ENCODE data around the gene CLIC6. TPM values are rescaled to one million over a fixed set of nuclear protein-coding genes. Genes with fewer than 3 reads are reported as not detected.

Gene CLIC6
- total RNA-seq, 1 donor from 2014 or later, result 6.2 TPM

GRCh38 chr21:34671462-34671861, 2.7 kb downstream of the CLIC6 start:
- no peak overlapping the region for H3K27ac ChIP-seq
- no peaks in the 10 kb centered on the region for H3K9me3 ChIP-seq
- H3K4me1 ChIP-seq, result peaks cover 2 to 17% of the 10 kb centered on the region in 2 donors
- DNase-seq (ENCODE audit: low spot score in 2 of 2), result no peak
- intact Hi-C loops (cut with DNase I), result no loop called here
- H3K36me3 ChIP-seq, result no peaks in the 10 kb centered on the region
- H3K4me3 ChIP-seq, result no peak overlapping the region
- H3K27me3 ChIP-seq, result peaks cover 15% of the 10 kb centered on the region
- no peak for TF ChIP-seq CTCF (IDR thresholded peaks at IDR 0.05)

GRCh38 chr21:34671891-34672290, 3.1 kb downstream of the CLIC6 start:
- Histone ChIP-seq H3K27me3 (peaks cover 15% of the 10 kb centered on the region), H3K4me3 (no peak overlapping the region), H3K27ac (no peak overlapping the region), H3K4me1 (peaks cover 2 to 17% of the 10 kb centered on the region in 2 donors), H3K36me3 (no peaks in the 10 kb centered on the region), H3K9me3 (no peaks in the 10 kb centered on the region)
- DNase-seq (ENCODE audit: low spot score in 2 of 2), result no peak
- TF ChIP-seq CTCF (IDR thresholded peaks at IDR 0.05), result no peak
- intact Hi-C loops (cut with DNase I), result no loop called here

- Histone ChIP-seq H3K36me3 (no peaks in the 10 kb centered on the region), H3K4me3 (no peak overlapping the region), H3K27ac (no peak overlapping the region), H3K9me3 (no peaks in the 10 kb centered on the region), H3K27me3 (peaks cover 15% of the 10 kb centered on the region), H3K4me1 (peaks cover 2 to 17% of the 10 kb centered on the region in 2 donors)
- intact Hi-C loops (cut with DNase I), result no loop called here
- no peak for DNase-seq (ENCODE audit: low spot score in 2 of 2)
- TF ChIP-seq CTCF (IDR thresholded peaks at IDR 0.05), result no peak
Measured at GRCh38 chr21:34673006-34673405, 4.2 kb downstream of the CLIC6 start.

GRCh38 chr21:34674468-34674867, 5.7 kb downstream of the CLIC6 start:
- no peaks in the 10 kb centered on the region for H3K9me3 ChIP-seq
- no peaks in the 10 kb centered on the region for H3K36me3 ChIP-seq
- intact Hi-C loops (cut with DNase I), result no loop called here
- H3K27me3 ChIP-seq, result peaks cover 15% of the 10 kb centered on the region
- no peak overlapping the region for H3K27ac ChIP-seq
- H3K4me1 ChIP-seq, result peaks cover 2 to 14% of the 10 kb centered on the region in 2 donors
- no peak for DNase-seq (ENCODE audit: low spot score in 2 of 2)
- TF ChIP-seq CTCF (IDR thresholded peaks at IDR 0.05), result no peak
- H3K4me3 ChIP-seq, result no peak overlapping the region

- Histone ChIP-seq H3K4me3 (no peak overlapping the region), H3K27me3 (peaks cover 5% of the 10 kb centered on the region), H3K9me3 (peaks cover 0 to 3% of the 10 kb centered on the region in 2 donors), H3K27ac (no peak overlapping the region), H3K4me1 (peaks cover 0 to under 1% of the 10 kb centered on the region in 2 donors), H3K36me3 (no peaks in the 10 kb centered on the region)
- no peak for DNase-seq (ENCODE audit: low spot score in 2 of 2)
- no peak for TF ChIP-seq CTCF (IDR thresholded peaks at IDR 0.05)
- intact Hi-C loops (cut with DNase I), result no loop called here
Measured at GRCh38 chr21:34675871-34676270, 7.1 kb downstream of the CLIC6 start.

GRCh38 chr21:34679051-34679450, 10.3 kb downstream of the CLIC6 start:
- no peak for DNase-seq (ENCODE audit: low spot score in 2 of 2)
- Histone ChIP-seq H3K4me1 (no peaks in the 10 kb centered on the region), H3K4me3 (no peak overlapping the region), H3K36me3 (no peaks in the 10 kb centered on the region), H3K27ac (no peak overlapping the region), H3K27me3 (no peaks in the 10 kb centered on the region), H3K9me3 (peaks cover 9 to 11% of the 10 kb centered on the region in 2 donors)
- no peak for TF ChIP-seq CTCF (IDR thresholded peaks at IDR 0.05)
- intact Hi-C loops (cut with DNase I), result no loop called here

Data from ascending aorta (tissue), 2 donors.